Gastrocnemius medialis (tissue), 4 donors: ENCODE measurements around the gene SUSD1. TPM values are rescaled to one million over a fixed set of nuclear protein-coding genes. Genes with fewer than 3 reads are reported as not detected.

Experiments used
- ATAC-seq, 2 donors: fragments of 150-250 bp; one replicate each; pipeline ENCODE4 v1.9.1; 2016
- DNase-seq, 2 donors: peaks; one replicate each; pipeline ENCODE4 v3.0.0-alpha.2; 2019
- H3K27ac ChIP-seq, 4 donors: fragments of 200-600 bp; sonication (generic); 1 replicate in 1 of 4; 2 replicates in 3 of 4; pipeline ENCODE4 v1.5.1; 2016 to 2018; ENCODE audit warnings: mild to moderate bottlenecking in 2 of 4, moderate library complexity in 1 of 4
- H3K27me3 ChIP-seq, 3 donors: fragments of 200-600 bp; sonication (generic) in 2 of 3; 1 replicate in 1 of 3; 2 replicates in 2 of 3; pipeline versions ENCODE4 v1.5.1 to v1.6.0; 2016 to 2019; ENCODE audit warnings: mild to moderate bottlenecking in 1 of 3, moderate library complexity in 1 of 3
- H3K36me3 ChIP-seq, 2 donors: fragments of 200-600 bp; sonication (generic) in 1 of 2; one replicate each; pipeline ENCODE4 v1.5.1; 2017 to 2018
- H3K4me1 ChIP-seq, 2 donors: fragments of 200-600 bp; sonication (generic) in 1 of 2; one replicate each; pipeline ENCODE4 v1.5.1; 2016 to 2017; ENCODE audit warnings: mild to moderate bottlenecking in 2 of 2
- H3K4me3 ChIP-seq, 4 donors: fragments of 200-600 bp; sonication (generic) in 3 of 4; 1 replicate in 1 of 4; 2 replicates in 3 of 4; pipeline ENCODE4 v1.5.1; 2016 to 2019; ENCODE audit warnings: mild to moderate bottlenecking in 2 of 4
- H3K9me3 ChIP-seq, 3 donors: fragments of 200-600 bp; sonication (generic) in 2 of 3; 1 replicate in 1 of 3; 2 replicates in 2 of 3; pipeline ENCODE4 v1.5.1; 2016 to 2019
- CTCF ChIP-seq, 5 experiments: fragments of 450-650 bp in 3 of 5; fragments of 200-600 bp in 2 of 5; sonication (generic) in 2 of 5; IDR thresholded peaks in 4 of 5; conservative IDR thresholded peaks in 1 of 5; 1 replicate in 4 of 5; 2 replicates in 1 of 5; pipeline ENCODE4 v1.5.1; 2016 to 2019; ENCODE audit warnings: antibody characterized with exemption in 5 of 5, mild to moderate bottlenecking in 3 of 5, moderate library complexity in 3 of 5
- POLR2A ChIP-seq, 2 donors: fragments of 450-650 bp; IDR thresholded peaks; one replicate each; pipeline ENCODE4 v1.6.1; 2017; ENCODE audit warnings: antibody characterized with exemption in 2 of 2, mild to moderate bottlenecking in 2 of 2, moderate library complexity in 2 of 2
- in situ Hi-C, 4 donors: fragments of 200-750 bp; cut with MboI; loops; one replicate each; pipeline versions ENCODE4 v1.15.0 to v1.8.0; 2017; ENCODE audit warnings: low sequenced_read_pairs in 4 of 4
- intact Hi-C: fragments of 100-400 bp; cut with DNase I; formaldehyde crosslinking; loops from one replicate; pipeline ENCODE4 v1.15.1; 2023; ENCODE audit warnings: low total_unique reads
- total RNA-seq, 4 donors: library from RNA; depleted of rRNA; stranded (reverse); fragments of >200 nt; gene quantifications; one replicate each; pipeline versions ENCODE4 v1.1.0 to v1.2.3, GENCODE V29; 2016

SUSD1 gene
- total RNA-seq, 4 donors from 2014 or later: 0.82 to 8.0 (median 2.2) TPM

- ATAC-seq (no peak), DNase-seq (no peak)
- intact Hi-C loops: no loop called here
- Histone ChIP-seq H3K4me3 (no peak overlapping the region), H3K27me3 (no peaks in the 10 kb centered on the region), H3K9me3 (no peaks in the 10 kb centered on the region), H3K36me3 (no peaks in the 10 kb centered on the region), H3K4me1 (peaks cover 0 to 8% of the 10 kb centered on the region in 2 donors), H3K27ac (no peak overlapping the region)
- in situ Hi-C loops: loop anchor here in 1 of 4 donors (25.0 kb wide), 1 partner anchor 91 kb away; no protein-coding TSS in a partner anchor
- no peak for TF ChIP-seq POLR2A (IDR thresholded peaks at IDR 0.05)
- TF ChIP-seq CTCF (IDR thresholded peaks at IDR 0.05 in 4 of 5, conservative IDR thresholded peaks at IDR 0.05 in 1 of 5): no peak
These were observed 154.2 kb downstream of the SUSD1 start for GRCh38 chr9:112020680-112021596.

- Histone ChIP-seq H3K36me3 (no peaks in the 10 kb centered on the region), H3K27ac (no peak overlapping the region), H3K27me3 (no peaks in the 10 kb centered on the region), H3K4me3 (no peak overlapping the region), H3K9me3 (no peaks in the 10 kb centered on the region), H3K4me1 (peaks cover 7 to 15% of the 10 kb centered on the region in 2 donors)
- intact Hi-C loops (no loop called here), in situ Hi-C loops (loop anchor here in 1 of 4 donors (25.0 kb wide), 1 partner anchor 94 kb away; no protein-coding TSS in a partner anchor)
- TF ChIP-seq POLR2A (IDR thresholded peaks at IDR 0.05): no peak
- no peak for TF ChIP-seq CTCF (IDR thresholded peaks at IDR 0.05 in 4 of 5, conservative IDR thresholded peaks at IDR 0.05 in 1 of 5)
- no peak for DNase-seq
- no peak for ATAC-seq
These were observed 157.2 kb downstream of the SUSD1 start for GRCh38 chr9:112017878-112018277.

- H3K9me3 ChIP-seq: no peaks in the 10 kb centered on the region
- TF ChIP-seq CTCF (IDR thresholded peaks at IDR 0.05 in 4 of 5, conservative IDR thresholded peaks at IDR 0.05 in 1 of 5) (no peak), POLR2A (IDR thresholded peaks at IDR 0.05) (no peak)
- H3K4me1 ChIP-seq: peaks cover 18 to 25% of the 10 kb centered on the region in 2 donors
- DNase-seq: no peak
- no peaks in the 10 kb centered on the region for H3K27me3 ChIP-seq
- in situ Hi-C loops: loop anchor here in 1 of 4 donors (25.0 kb wide), 1 partner anchor 97 kb away; no protein-coding TSS in a partner anchor
- ATAC-seq: no peak
- intact Hi-C loops: no loop called here
- H3K27ac ChIP-seq: no peak overlapping the region
- no peak overlapping the region for H3K4me3 ChIP-seq
- no peaks in the 10 kb centered on the region for H3K36me3 ChIP-seq
These were observed 159.4 kb downstream of the SUSD1 start for GRCh38 chr9:112015736-112016135.

- H3K36me3 ChIP-seq: no peaks in the 10 kb centered on the region
- intact Hi-C loops (no loop called here), in situ Hi-C loops (loop anchor here in 1 of 4 donors (25.0 kb wide), 1 partner anchor 97 kb away; no protein-coding TSS in a partner anchor)
- TF ChIP-seq CTCF (IDR thresholded peaks at IDR 0.05 in 4 of 5, conservative IDR thresholded peaks at IDR 0.05 in 1 of 5) (no peak), POLR2A (IDR thresholded peaks at IDR 0.05) (no peak)
- no peak for DNase-seq
- H3K9me3 ChIP-seq: no peaks in the 10 kb centered on the region
- H3K27me3 ChIP-seq: no peaks in the 10 kb centered on the region
- H3K27ac ChIP-seq: no peak overlapping the region
- no peak for ATAC-seq
- no peak overlapping the region for H3K4me3 ChIP-seq
- peaks cover 18 to 25% of the 10 kb centered on the region in 2 donors for H3K4me1 ChIP-seq
These were observed 159.9 kb downstream of the SUSD1 start for GRCh38 chr9:112015149-112015548.
